SU-DHL-6 (cell line): Measurements from ENCODE around the gene AMPD3.

Source experiments
- H2AFZ ChIP-seq: fragments of 200-600 bp; sonication (generic); 2 replicates; pipeline ENCODE4 v1.6.1; 2014; ENCODE audit warnings: low read depth, mild to moderate bottlenecking, moderate library complexity, mixed read lengths, antibody characterized with exemption, low read length; ENCODE audit not compliant: severe bottlenecking
- H3F3A ChIP-seq: fragments of 200-600 bp; shearing (Covaris generic); 2 replicates; pipeline ENCODE4 v1.6.0; 2016; ENCODE audit warnings: antibody characterized with exemption, mild to moderate bottlenecking; ENCODE audit not compliant: insufficient read depth
- H3K27ac ChIP-seq: fragments of 200-600 bp; sonication (generic); 2 replicates; pipeline ENCODE4 v1.5.1; 2016; ENCODE audit warnings: low read depth, mild to moderate bottlenecking, low read length, moderate library complexity, mixed read lengths
- H3K27me3 ChIP-seq: fragments of 200-600 bp; sonication (generic), shearing (Covaris generic); 2 replicates; pipeline ENCODE4 v1.6.0; 2014; ENCODE audit warnings: mild to moderate bottlenecking, low read length
- H3K36me3 ChIP-seq: fragments of 200-600 bp; sonication (generic); 2 replicates; pipeline ENCODE4 v1.6.1; 2014; ENCODE audit warnings: mild to moderate bottlenecking, low read length, mixed read lengths
- H3K4me2 ChIP-seq: fragments of 300-600, 200-600 bp; shearing (Covaris generic), sonication (generic); 2 replicates; pipeline ENCODE4 v1.6.0; 2014; ENCODE audit warnings: low read length, low read depth, mild to moderate bottlenecking; ENCODE audit not compliant: poor library complexity, severe bottlenecking
- H3K4me3 ChIP-seq: fragments of 200-600 bp; sonication (generic); 2 replicates; pipeline ENCODE4 v1.5.1; 2014; ENCODE audit warnings: antibody characterized with exemption, low read length, mild to moderate bottlenecking, mixed read lengths; ENCODE audit not compliant: insufficient read depth, poor library complexity, severe bottlenecking
- H3K79me2 ChIP-seq: fragments of 200-600 bp; sonication (generic); 2 replicates; pipeline ENCODE4 v1.6.1; 2014; ENCODE audit warnings: mild to moderate bottlenecking, low read length, moderate library complexity; ENCODE audit not compliant: insufficient read depth
- H3K9ac ChIP-seq: fragments of 200-600 bp; sonication (generic); 2 replicates; pipeline ENCODE4 v1.7.0; 2014; ENCODE audit warnings: mild to moderate bottlenecking, low read length
- H3K9me2 ChIP-seq: fragments of 200-600 bp; sonication (generic); replicated peaks from 2 replicates; pipeline ENCODE4 v1.6.1; 2014; ENCODE audit warnings: low read length; ENCODE audit not compliant: insufficient read depth
- H3K9me3 ChIP-seq: fragments of 200-600 bp; sonication (generic); 2 replicates; pipeline ENCODE4 v1.6.1; 2014; ENCODE audit warnings: low read length, mixed read lengths; ENCODE audit not compliant: insufficient read depth
- H4K20me1 ChIP-seq: fragments of 200-600 bp; sonication (generic); 2 replicates; pipeline ENCODE4 v1.6.1; 2014; ENCODE audit warnings: low read depth, mild to moderate bottlenecking, antibody characterized with exemption, low read length, moderate library complexity, mixed read lengths
- EZH2phosphoT487 ChIP-seq: fragments of 200-600 bp; sonication (generic), shearing (Covaris generic); conservative IDR thresholded peaks from 2 replicates; pipeline ENCODE4 v1.6.1; 2018; ENCODE audit warnings: mild to moderate bottlenecking, antibody characterized with exemption, low read length, moderate library complexity, mixed read lengths
- TF ChIP-seq, protein P1 (sequence below): fragments of 200-600 bp; sonication (generic); IDR thresholded peaks from one replicate; pipeline ENCODE4 v1.5.1; 2017; ENCODE audit warnings: antibody characterized with exemption, mild to moderate bottlenecking, low read length, moderate library complexity; ENCODE audit not compliant: insufficient read depth, poor library complexity, severe bottlenecking

The AMPD3 gene

GRCh38 chr11:10503777-10504480 is 48.9 kb downstream of the AMPD3 start:
- H3K79me2 ChIP-seq, result no peaks in the 10 kb centered on the region
- H3K27ac ChIP-seq, result no peak overlapping the region
- TF ChIP-seq EZH2phosphoT487, result no peak
- H3K36me3 ChIP-seq, result no peaks in the 10 kb centered on the region
- no peak overlapping the region for H3K4me2 ChIP-seq
- H3K4me3 ChIP-seq, result no peak overlapping the region
- H3K27me3 ChIP-seq, result no peaks in the 10 kb centered on the region
- no peaks in the 10 kb centered on the region for H3K9me3 ChIP-seq
- no peak overlapping the region for H2AFZ ChIP-seq
- no peaks in the 10 kb centered on the region for H4K20me1 ChIP-seq
- H3K9me2 ChIP-seq, result no peaks in the 10 kb centered on the region
- no peak overlapping the region for H3K9ac ChIP-seq
- H3F3A ChIP-seq, result no peaks in the 10 kb centered on the region

GRCh38 chr11:10504490-10504889 is 49.4 kb downstream of the AMPD3 start:
- no peak overlapping the region for H3K4me3 ChIP-seq
- H3K4me2 ChIP-seq, result no peak overlapping the region
- no peak overlapping the region for H3K9ac ChIP-seq
- H2AFZ ChIP-seq, result no peak overlapping the region
- H3K27ac ChIP-seq, result no peak overlapping the region
- H3K36me3 ChIP-seq, result no peaks in the 10 kb centered on the region
- no peaks in the 10 kb centered on the region for H3K9me3 ChIP-seq
- H3K79me2 ChIP-seq, result no peaks in the 10 kb centered on the region
- no peaks in the 10 kb centered on the region for H3K9me2 ChIP-seq
- TF ChIP-seq, protein P1, sequence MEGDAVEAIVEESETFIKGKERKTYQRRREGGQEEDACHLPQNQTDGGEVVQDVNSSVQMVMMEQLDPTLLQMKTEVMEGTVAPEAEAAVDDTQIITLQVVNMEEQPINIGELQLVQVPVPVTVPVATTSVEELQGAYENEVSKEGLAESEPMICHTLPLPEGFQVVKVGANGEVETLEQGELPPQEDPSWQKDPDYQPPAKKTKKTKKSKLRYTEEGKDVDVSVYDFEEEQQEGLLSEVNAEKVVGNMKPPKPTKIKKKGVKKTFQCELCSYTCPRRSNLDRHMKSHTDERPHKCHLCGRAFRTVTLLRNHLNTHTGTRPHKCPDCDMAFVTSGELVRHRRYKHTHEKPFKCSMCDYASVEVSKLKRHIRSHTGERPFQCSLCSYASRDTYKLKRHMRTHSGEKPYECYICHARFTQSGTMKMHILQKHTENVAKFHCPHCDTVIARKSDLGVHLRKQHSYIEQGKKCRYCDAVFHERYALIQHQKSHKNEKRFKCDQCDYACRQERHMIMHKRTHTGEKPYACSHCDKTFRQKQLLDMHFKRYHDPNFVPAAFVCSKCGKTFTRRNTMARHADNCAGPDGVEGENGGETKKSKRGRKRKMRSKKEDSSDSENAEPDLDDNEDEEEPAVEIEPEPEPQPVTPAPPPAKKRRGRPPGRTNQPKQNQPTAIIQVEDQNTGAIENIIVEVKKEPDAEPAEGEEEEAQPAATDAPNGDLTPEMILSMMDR, result no peak
- TF ChIP-seq EZH2phosphoT487, result no peak
- no peaks in the 10 kb centered on the region for H4K20me1 ChIP-seq
- no peaks in the 10 kb centered on the region for H3K27me3 ChIP-seq
- H3F3A ChIP-seq, result no peaks in the 10 kb centered on the region

DNA sequence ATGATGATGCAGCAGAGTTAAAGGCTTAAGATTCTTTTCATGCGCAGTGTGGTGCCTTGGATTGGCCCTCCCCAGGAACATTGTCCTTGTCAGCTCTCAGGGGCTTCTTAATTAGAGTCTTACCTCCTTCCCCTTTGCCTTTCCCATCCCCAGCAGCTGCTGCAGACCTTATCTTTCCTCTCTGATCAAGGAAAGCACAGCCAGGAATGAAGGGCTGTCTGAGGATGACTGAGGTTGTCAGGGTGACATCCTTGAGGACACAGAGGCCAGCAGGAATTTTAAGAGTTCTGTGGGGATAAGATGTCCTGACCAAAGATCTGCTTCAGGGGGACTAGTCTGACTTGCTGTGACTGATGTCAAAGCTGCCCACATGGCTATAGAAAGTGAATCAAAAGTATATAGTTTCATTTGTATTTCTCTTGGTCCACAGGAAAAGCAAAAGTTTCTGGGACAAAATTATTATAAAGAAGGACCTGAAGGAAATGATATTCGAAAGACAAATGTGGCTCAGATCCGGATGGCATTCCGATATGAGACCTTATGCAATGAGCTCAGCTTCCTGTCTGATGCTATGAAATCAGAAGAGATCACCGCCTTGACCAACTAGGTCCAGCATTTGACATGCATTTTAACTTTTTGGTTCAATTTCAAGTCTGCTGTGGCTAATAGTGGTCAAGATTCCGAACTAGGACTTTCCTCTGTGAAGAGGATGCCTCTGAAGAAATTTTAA is 50.4 kb downstream of the AMPD3 start:
- H3K9me3 ChIP-seq, result no peaks in the 10 kb centered on the region
- no peaks in the 10 kb centered on the region for H3F3A ChIP-seq
- H2AFZ ChIP-seq, result no peak overlapping the region
- no peak overlapping the region for H3K4me3 ChIP-seq
- TF ChIP-seq, protein P1, result no peak
- TF ChIP-seq EZH2phosphoT487, result no peak
- H3K36me3 ChIP-seq, result no peaks in the 10 kb centered on the region
- no peaks in the 10 kb centered on the region for H3K9me2 ChIP-seq
- H3K27me3 ChIP-seq, result no peaks in the 10 kb centered on the region
- H3K27ac ChIP-seq, result no peak overlapping the region
- H3K9ac ChIP-seq, result no peak overlapping the region
- H3K4me2 ChIP-seq, result no peak overlapping the region
- H3K79me2 ChIP-seq, result no peaks in the 10 kb centered on the region
- H4K20me1 ChIP-seq, result no peaks in the 10 kb centered on the region

- no peaks in the 10 kb centered on the region for H3K27me3 ChIP-seq
Observed at GRCh38 chr11:10506008-10506370, 50.9 kb downstream of the AMPD3 start.

More at GRCh38 chr11:10506008-10506370, 50.9 kb downstream of the AMPD3 start:
- H4K20me1 ChIP-seq, result no peaks in the 10 kb centered on the region
- H3K9me3 ChIP-seq, result no peaks in the 10 kb centered on the region
- no peaks in the 10 kb centered on the region for H3K9me2 ChIP-seq
- no peak overlapping the region for H3K4me3 ChIP-seq
- H3K4me2 ChIP-seq, result no peak overlapping the region
- no peak overlapping the region for H3K27ac ChIP-seq
- H3K36me3 ChIP-seq, result no peaks in the 10 kb centered on the region
- H3K79me2 ChIP-seq, result no peaks in the 10 kb centered on the region
- TF ChIP-seq, protein P1, result no peak
- TF ChIP-seq EZH2phosphoT487, result no peak
- no peak overlapping the region for H2AFZ ChIP-seq
- H3F3A ChIP-seq, result no peaks in the 10 kb centered on the region
- H3K9ac ChIP-seq, result no peak overlapping the region
